Parathyroid adenoma (tissue), 2 donors: Measurements from ENCODE around the gene GCK.

Source experiments
- H2AFZ ChIP-seq: fragments of 300-600 bp; sonication (generic); one replicate; pipeline ENCODE4 v1.7.0; 2017; ENCODE audit warnings: antibody characterized with exemption, mild to moderate bottlenecking
- H3K27ac ChIP-seq: fragments of 300-600 bp; sonication (generic); one replicate; pipeline ENCODE4 v1.7.0; 2017
- H3K27me3 ChIP-seq: fragments of 300-600 bp; sonication (generic); one replicate; pipeline ENCODE4 v1.7.0; 2017; ENCODE audit warnings: low read length; ENCODE audit not compliant: control insufficient read depth, insufficient read depth
- H3K36me3 ChIP-seq: fragments of 300-600 bp; sonication (generic); one replicate; pipeline ENCODE4 v1.7.0; 2017; ENCODE audit warnings: low read length; ENCODE audit not compliant: control insufficient read depth, insufficient read depth
- H3K4me1 ChIP-seq: fragments of 300-600 bp; sonication (generic); one replicate; pipeline ENCODE4 v1.7.0; 2017; ENCODE audit warnings: control low read depth
- H3K4me2 ChIP-seq: fragments of 300-600 bp; sonication (generic); one replicate; pipeline ENCODE4 v1.7.0; 2017; ENCODE audit warnings: low read length
- H3K4me3 ChIP-seq: fragments of 300-600 bp; sonication (generic); one replicate; pipeline ENCODE4 v1.7.0; 2017; ENCODE audit warnings: low read depth, low read length
- H3K79me2 ChIP-seq: fragments of 300-600 bp; sonication (generic); one replicate; pipeline ENCODE4 v1.7.0; 2017; ENCODE audit warnings: control low read depth
- H3K9ac ChIP-seq: fragments of 300-600 bp; sonication (generic); one replicate; pipeline ENCODE4 v1.7.0; 2017; ENCODE audit warnings: mild to moderate bottlenecking
- H3K9me3 ChIP-seq: fragments of 300-600 bp; sonication (generic); one replicate; pipeline ENCODE4 v1.7.0; 2017; ENCODE audit warnings: low read length; ENCODE audit not compliant: control insufficient read depth
- CTCF ChIP-seq: fragments of 300-600 bp; sonication (generic); IDR thresholded peaks from one replicate; pipeline ENCODE4 v1.7.0; 2017; ENCODE audit warnings: antibody characterized with exemption, mild to moderate bottlenecking
- donor health status: primary hyperparathyroidism.

Gene GCK

DNA sequence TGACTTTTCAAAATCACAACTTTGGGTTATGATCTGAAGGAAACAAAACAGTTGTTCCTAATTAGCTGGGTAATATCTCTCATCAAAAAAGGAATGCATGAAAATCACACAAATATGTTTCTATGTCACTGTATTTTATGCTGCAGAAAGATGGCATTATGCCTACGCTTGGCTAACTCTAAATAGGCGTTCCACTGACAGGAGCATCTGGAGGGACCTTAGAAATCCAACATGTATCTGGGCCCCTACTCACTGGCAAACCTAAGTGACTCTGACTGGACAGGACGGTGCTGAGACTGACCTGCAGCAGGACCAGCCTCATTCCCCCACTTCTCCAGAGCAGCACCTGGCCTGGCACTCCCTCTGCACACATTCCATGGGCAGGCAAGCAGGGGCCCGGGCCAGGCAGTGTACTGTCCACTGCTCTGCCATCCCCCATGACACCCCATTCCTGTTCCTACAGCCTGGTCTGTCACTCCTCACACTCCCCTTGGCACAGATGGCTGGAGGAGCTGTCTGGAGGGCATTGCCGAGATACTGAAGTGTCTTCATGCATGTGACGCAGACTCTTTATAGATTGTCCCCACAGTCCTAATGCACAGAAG, 45.5 kb downstream of the GCK start:
- Histone ChIP-seq H2AFZ (no peak overlapping the region), H3K4me2 (no peak overlapping the region), H3K4me1 (no peaks in the 10 kb centered on the region), H3K27ac (no peak overlapping the region), H3K36me3 (no peaks in the 10 kb centered on the region), H3K27me3 (no peaks in the 10 kb centered on the region), H3K9me3 (no peaks in the 10 kb centered on the region), H3K79me2 (no peaks in the 10 kb centered on the region), H3K4me3 (no peak overlapping the region), H3K9ac (no peak overlapping the region)
- no peak for TF ChIP-seq CTCF

- H3K36me3 ChIP-seq = no peaks in the 10 kb centered on the region
- no peaks in the 10 kb centered on the region for H3K9me3 ChIP-seq
These were observed 47.2 kb downstream of the GCK start for GRCh38 chr7:44142028-44142427.

GRCh38 chr7:44141221-44141850, 47.9 kb downstream of the GCK start, which contains the start of gene MYL7:
TSS of gene MYL7 (minus strand) at chr7:44141332. CDS start at chr7:44141305, 27 bp downstream.
- Histone ChIP-seq H2AFZ (no peak within 1 kb of the TSS), H3K36me3 (no peaks in the 10 kb centered on the region), H3K9ac (no peak within 1 kb of the TSS), H3K4me2 (no peak within 1 kb of the TSS), H3K4me3 (no peak within 1 kb of the TSS), H3K4me1 (no peaks in the 10 kb centered on the region), H3K79me2 (no peaks in the 10 kb centered on the region), H3K27me3 (no peaks in the 10 kb centered on the region), H3K9me3 (no peaks in the 10 kb centered on the region), H3K27ac (no peak within 1 kb of the TSS)
- TF ChIP-seq CTCF = no peak

More at GRCh38 chr7:44142028-44142427, 47.2 kb downstream of the GCK start:
- Histone ChIP-seq H3K4me3 (no peak overlapping the region), H3K79me2 (no peaks in the 10 kb centered on the region), H3K4me2 (no peak overlapping the region), H3K27me3 (no peaks in the 10 kb centered on the region), H2AFZ (no peak overlapping the region), H3K9ac (no peak overlapping the region), H3K27ac (no peak overlapping the region), H3K4me1 (no peaks in the 10 kb centered on the region)
- no peak for TF ChIP-seq CTCF

DNA sequence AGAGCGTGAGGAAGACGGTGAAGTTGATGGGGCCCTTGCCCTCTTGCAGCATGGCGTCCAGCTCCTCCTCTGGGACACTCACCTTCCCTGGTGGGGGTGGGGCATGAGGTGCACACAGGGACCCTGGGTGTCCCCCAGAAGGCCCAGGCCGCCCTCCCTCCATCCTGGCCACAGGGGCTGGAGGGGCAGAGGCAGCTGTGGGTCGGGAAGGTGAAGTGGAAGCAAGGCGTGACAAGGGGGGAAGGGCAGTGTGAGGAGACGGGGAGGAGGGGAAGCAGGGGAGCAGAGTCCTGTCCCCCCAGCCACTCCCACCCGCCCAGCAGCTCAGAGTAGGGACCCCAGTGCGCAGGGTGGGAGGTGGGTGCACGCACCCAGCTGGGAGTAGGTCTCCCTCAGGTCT, 48.9 kb downstream of the GCK start:
- Histone ChIP-seq H3K36me3 (no peaks in the 10 kb centered on the region), H3K4me2 (no peak overlapping the region), H3K4me3 (no peak overlapping the region), H3K27ac (no peak overlapping the region), H2AFZ (no peak overlapping the region), H3K4me1 (no peaks in the 10 kb centered on the region), H3K79me2 (no peaks in the 10 kb centered on the region), H3K27me3 (no peaks in the 10 kb centered on the region), H3K9me3 (no peaks in the 10 kb centered on the region), H3K9ac (no peak overlapping the region)
- no peak for TF ChIP-seq CTCF
